ENCODE measurements around the gene EYA4. TPM values are rescaled to one million over a fixed set of nuclear protein-coding genes. Genes with fewer than 3 reads are reported as not detected.

Gene EYA4
- total RNA-seq, 2 experiments from 2014 or later, result not detected

DNA sequence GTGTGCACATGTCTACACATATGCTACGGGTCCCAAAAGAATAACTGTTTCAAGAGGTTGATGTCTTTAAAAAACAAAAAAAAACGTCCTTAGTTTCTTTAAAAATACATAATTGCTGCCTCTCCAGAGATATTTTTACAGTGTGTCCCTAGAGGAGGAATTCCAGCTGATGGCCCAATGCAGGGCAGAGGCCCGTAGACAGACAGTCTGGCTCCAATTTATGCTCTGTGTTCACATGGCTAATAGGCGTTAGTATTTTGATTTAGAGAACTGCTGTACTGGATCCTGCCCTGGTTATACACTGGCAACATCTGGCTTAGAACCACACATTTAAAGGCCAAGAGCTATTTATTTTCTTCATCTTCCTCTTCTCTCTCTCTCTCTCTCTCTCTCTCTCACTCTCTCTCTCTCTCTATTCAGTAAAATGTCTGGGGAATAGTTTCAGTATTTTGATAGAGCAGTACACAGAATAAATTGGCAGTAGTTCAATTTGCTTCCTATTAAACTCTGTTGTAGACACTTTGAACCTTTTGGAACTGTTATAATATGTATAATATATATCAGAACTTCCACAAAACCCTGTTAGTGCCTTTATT lies 260.6 kb downstream of the EYA4 start:
- ChIA-PET POLR2A (no interaction called here), CTCF (no interaction called here)
- no peaks in the 10 kb centered on the region for H3K36me3 Mint-ChIP-seq (ENCODE audit: low read depth)
- no peaks in the 10 kb centered on the region for H3K4me1 Mint-ChIP-seq (ENCODE audit: low read depth)
- no peaks in the 10 kb centered on the region for H3K9me3 Mint-ChIP-seq (ENCODE audit: insufficient read depth)
- no peaks in the 10 kb centered on the region for H3K27me3 Mint-ChIP-seq (ENCODE audit: low read depth)
- ATAC-seq (no peak), DNase-seq (no peak)
- no peak overlapping the region for H3K4me3 Mint-ChIP-seq
- no peak overlapping the region for H3K27ac Mint-ChIP-seq

DNA sequence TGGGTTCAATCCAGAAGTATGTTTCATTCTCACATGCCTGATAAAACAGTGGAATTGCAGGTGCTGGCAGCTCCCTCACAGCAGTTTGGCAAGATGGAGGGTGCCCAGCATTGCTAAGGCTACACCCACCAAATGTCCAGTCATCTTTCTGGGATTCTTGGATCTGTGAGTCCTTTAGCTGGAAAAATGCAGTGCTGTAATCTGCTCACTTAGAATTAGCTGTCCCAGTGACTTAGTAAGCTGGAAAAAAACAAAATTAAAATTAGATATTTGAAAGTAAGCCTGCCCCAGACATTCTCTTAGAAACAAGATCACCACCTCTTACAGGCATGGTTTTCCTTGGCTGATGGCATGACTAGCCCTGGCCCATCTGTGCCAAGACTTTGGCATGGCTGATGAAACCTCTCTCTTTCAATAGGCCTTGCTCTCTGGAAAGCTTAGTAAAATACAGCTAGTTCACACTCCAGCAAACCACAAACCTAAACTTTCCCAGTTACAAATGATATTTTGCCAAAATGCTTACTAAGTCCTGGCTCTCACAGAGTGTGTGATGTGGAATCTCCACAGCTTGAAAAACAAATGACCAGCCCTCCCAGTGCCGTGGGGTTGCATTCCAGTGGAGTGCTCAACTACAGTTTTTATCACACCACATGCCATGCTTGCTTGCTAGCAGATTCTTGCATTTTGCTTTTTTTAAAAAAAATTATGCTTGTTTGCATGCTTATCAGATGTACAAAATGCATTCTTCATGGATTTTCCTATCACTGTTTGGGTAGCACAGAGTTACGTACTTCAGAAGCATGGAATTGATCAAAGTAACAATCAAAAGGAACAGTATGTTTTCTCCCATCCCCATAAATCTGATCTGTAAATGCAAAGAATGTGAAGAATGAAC lies 261.5 kb downstream of the EYA4 start:
- ChIA-PET POLR2A (no interaction called here), CTCF (no interaction called here)
- Mint-ChIP-seq H3K4me1 (ENCODE audit: low read depth) (no peaks in the 10 kb centered on the region), H3K4me3 (no peak overlapping the region), H3K36me3 (ENCODE audit: low read depth) (no peaks in the 10 kb centered on the region), H3K27me3 (ENCODE audit: low read depth) (no peaks in the 10 kb centered on the region), H3K27ac (no peak overlapping the region), H3K9me3 (ENCODE audit: insufficient read depth) (no peaks in the 10 kb centered on the region)
- no peak for ATAC-seq
- no peak for DNase-seq

DNA sequence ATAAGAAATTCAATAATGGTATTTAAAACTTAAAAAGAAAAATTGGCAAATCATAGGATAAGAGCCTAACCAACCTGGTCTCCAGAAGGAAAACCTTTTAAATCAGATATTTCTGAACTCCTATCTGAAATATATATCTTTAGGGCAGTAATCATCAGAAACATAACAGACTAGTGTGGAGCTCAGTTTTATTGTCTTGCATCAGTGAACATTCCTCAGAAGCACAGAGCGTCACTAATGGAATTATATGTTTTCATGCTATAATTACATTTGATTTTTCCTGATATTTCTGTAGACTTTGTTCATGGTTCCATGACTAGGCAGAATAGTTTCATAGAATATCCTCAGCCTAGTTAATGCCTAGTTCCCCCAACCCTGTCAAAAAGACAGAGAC lies 262.2 kb downstream of the EYA4 start:
- Mint-ChIP-seq H3K4me1 (ENCODE audit: low read depth) (no peaks in the 10 kb centered on the region), H3K36me3 (ENCODE audit: low read depth) (no peaks in the 10 kb centered on the region), H3K9me3 (ENCODE audit: insufficient read depth) (no peaks in the 10 kb centered on the region), H3K27me3 (ENCODE audit: low read depth) (no peaks in the 10 kb centered on the region), H3K27ac (no peak overlapping the region), H3K4me3 (no peak overlapping the region)
- ChIA-PET CTCF (no interaction called here), POLR2A (no interaction called here)
- no peak for DNase-seq
- ATAC-seq, result no peak

DNA sequence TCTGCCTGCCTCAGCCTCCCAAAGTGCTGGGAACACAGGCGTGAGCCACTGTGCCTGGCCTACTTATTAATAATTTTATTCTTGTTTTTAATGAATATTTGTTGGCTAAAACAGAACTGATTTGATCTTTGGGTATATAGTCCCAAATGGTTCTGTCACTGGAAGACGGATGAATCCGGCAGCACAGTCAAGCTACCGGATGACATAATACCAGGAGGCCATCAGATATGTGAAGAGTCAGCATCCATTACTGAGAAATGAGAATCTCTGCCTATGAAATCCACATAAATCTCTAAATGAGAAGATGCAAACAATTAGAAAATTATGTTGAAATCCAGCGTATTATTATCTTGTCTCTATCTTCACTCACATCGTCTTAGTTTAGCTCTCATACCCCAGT lies 263.0 kb downstream of the EYA4 start:
- Mint-ChIP-seq H3K4me1 (ENCODE audit: low read depth) (no peaks in the 10 kb centered on the region), H3K27ac (no peak overlapping the region), H3K36me3 (ENCODE audit: low read depth) (no peaks in the 10 kb centered on the region), H3K9me3 (ENCODE audit: insufficient read depth) (no peaks in the 10 kb centered on the region), H3K27me3 (ENCODE audit: low read depth) (no peaks in the 10 kb centered on the region), H3K4me3 (no peak overlapping the region)
- DNase-seq (no peak), ATAC-seq (no peak)
- POLR2A ChIA-PET, result no interaction called here
- CTCF ChIA-PET, result no interaction called here

DNA sequence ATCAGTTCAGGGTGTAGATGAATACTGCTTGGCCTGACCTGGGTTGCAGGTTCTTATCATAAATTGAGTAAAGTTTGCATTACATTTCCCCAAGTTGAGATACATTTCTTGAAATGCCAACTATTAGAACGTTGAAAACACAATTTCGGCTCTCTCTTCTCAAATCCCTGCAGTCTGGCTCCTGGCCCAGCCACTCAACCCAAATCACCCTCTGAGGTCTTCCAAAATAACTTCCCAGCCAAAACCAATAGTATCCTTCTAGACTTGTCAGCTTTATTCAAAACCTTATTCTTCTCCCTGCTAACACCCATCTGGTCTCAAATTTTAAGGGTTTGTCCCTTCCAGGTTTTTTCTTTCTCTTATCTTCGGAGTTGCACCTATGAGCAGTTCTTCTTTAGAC lies 263.6 kb downstream of the EYA4 start:
- Mint-ChIP-seq H3K27me3 (ENCODE audit: low read depth) (peaks cover 2% of the 10 kb centered on the region), H3K4me3 (no peak overlapping the region)
- CTCF ChIA-PET, result no interaction called here

DNA sequence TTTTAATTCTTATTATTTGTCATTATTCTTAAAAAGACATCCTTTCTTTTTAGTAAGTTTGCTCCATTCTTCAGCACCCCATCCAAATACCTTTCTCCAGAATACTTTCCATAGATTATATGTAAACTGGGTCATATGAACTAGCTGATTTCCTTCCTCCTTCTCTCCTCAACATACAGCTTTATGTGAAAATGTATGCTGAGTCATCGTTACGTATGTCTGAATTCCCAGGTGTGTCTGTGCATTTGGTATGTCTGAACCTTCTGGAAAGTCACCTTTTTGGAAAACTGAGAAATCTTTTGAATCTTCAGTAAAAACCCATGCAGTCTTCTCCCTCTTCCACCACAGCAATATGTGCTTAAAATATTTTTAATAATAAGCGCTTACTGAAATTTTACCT lies 264.5 kb downstream of the EYA4 start:
- no peaks in the 10 kb centered on the region for H3K4me1 Mint-ChIP-seq (ENCODE audit: low read depth)

More for the DNA sequence above, 263.6 kb downstream of the EYA4 start:
- POLR2A ChIA-PET, result no interaction called here
- Mint-ChIP-seq H3K27ac (no peak overlapping the region), H3K9me3 (ENCODE audit: insufficient read depth) (no peaks in the 10 kb centered on the region), H3K36me3 (ENCODE audit: low read depth) (no peaks in the 10 kb centered on the region), H3K4me1 (ENCODE audit: low read depth) (no peaks in the 10 kb centered on the region)
- DNase-seq (no peak), ATAC-seq (no peak)

DNA sequence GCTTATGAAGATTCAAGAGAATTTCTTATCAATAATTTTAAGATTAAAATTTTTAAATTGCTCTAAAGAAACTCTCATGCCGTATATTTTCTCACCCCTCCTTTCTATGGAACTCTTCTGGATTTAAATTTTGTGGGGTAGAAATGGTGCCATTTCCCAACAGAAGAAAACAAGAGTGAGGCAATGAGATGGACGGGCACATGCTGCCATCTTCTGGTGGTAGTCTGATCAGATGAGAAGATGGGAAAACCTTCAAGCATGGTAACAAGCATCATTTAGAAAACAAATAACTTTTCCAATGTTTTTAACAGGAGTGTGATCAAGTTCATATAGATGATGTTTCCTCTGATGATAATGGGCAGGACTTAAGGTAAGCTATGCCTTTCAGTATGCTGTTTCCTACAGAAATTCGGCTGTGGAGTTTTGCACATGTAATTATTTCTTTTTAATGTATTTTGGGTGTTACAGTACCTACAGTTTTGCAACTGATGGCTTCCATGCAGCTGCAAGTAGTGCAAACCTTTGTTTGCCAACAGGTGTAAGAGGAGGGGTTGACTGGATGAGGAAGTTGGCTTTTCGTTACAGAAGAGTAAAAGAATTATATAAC lies 271.4 kb downstream of the EYA4 start:
- H3K9me3 Mint-ChIP-seq (ENCODE audit: insufficient read depth), result no peaks in the 10 kb centered on the region
- no peaks in the 10 kb centered on the region for H3K4me1 Mint-ChIP-seq (ENCODE audit: low read depth)
- H3K27me3 Mint-ChIP-seq (ENCODE audit: low read depth), result peaks cover 4% of the 10 kb centered on the region
- H3K36me3 Mint-ChIP-seq (ENCODE audit: low read depth), result no peaks in the 10 kb centered on the region
- H3K27ac Mint-ChIP-seq, result no peak overlapping the region
- DNase-seq (peak; percentile 38), ATAC-seq (no peak)
- ChIA-PET CTCF (no interaction called here), POLR2A (interaction anchor here (0.6 kb wide), 1 partner anchor 689 kb away, joined by 3 read pairs; no protein-coding TSS in a partner anchor)
- no peak overlapping the region for H3K4me3 Mint-ChIP-seq

More for the DNA sequence above, 264.5 kb downstream of the EYA4 start:
- peaks cover 2% of the 10 kb centered on the region for H3K27me3 Mint-ChIP-seq (ENCODE audit: low read depth)
- CTCF ChIA-PET, result no interaction called here
- H3K27ac Mint-ChIP-seq, result no peak overlapping the region
- no peaks in the 10 kb centered on the region for H3K9me3 Mint-ChIP-seq (ENCODE audit: insufficient read depth)
- no peak overlapping the region for H3K4me3 Mint-ChIP-seq
- POLR2A ChIA-PET, result no interaction called here
- no peak for ATAC-seq
- no peaks in the 10 kb centered on the region for H3K36me3 Mint-ChIP-seq (ENCODE audit: low read depth)
- no peak for DNase-seq

DNA sequence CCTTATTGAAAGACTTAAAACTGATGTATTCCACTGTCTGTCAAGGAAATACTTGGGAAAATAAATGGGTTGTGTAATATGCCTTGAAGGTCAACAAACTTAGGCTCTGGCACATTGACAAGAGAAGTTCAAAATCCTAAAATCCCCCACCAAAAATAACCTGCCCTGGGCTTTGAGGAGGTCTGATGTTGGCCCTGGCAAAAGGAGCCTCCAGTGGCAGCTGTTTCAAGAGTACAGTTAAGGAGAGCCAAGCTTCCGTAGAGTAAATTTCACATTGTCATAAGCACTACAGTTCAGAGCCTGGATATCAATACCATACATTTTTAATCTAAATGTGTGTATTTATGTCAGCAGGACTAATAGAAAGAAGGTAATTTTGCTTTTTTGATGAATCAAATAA lies 282.7 kb downstream of the EYA4 start:
- no peak for DNase-seq
- ATAC-seq, result no peak
- CTCF ChIA-PET, result no interaction called here
- no peaks in the 10 kb centered on the region for H3K4me1 Mint-ChIP-seq (ENCODE audit: low read depth)
- no peak overlapping the region for H3K4me3 Mint-ChIP-seq
- no peak overlapping the region for H3K27ac Mint-ChIP-seq
- H3K27me3 Mint-ChIP-seq (ENCODE audit: low read depth), result peaks cover 3% of the 10 kb centered on the region
- no peaks in the 10 kb centered on the region for H3K36me3 Mint-ChIP-seq (ENCODE audit: low read depth)
- POLR2A ChIA-PET, result no interaction called here
- H3K9me3 Mint-ChIP-seq (ENCODE audit: insufficient read depth), result no peaks in the 10 kb centered on the region

DNA sequence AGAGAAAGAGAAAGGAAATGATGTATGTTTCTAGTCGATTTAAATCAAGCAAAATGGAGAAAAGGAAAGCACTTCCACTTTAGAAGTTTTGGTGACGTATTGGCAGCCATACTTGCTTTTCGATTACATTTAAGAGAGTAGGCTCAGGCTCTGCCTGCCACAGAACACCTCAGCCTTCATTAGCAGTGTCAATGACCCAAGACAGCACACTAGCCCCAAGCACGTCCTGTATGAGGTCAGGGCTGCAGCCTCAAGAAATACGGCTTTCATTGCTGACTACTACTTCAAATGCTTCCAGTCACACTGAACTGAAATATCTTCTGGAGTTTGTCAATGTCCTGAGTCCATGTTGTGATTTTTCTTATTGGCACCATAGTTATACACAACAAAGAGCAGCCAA lies 285.3 kb downstream of the EYA4 start:
- Mint-ChIP-seq H3K27ac (no peak overlapping the region), H3K9me3 (ENCODE audit: insufficient read depth) (no peaks in the 10 kb centered on the region), H3K4me3 (no peak overlapping the region), H3K27me3 (ENCODE audit: low read depth) (peaks cover 3% of the 10 kb centered on the region), H3K4me1 (ENCODE audit: low read depth) (no peaks in the 10 kb centered on the region), H3K36me3 (ENCODE audit: low read depth) (no peaks in the 10 kb centered on the region)
- ChIA-PET POLR2A (no interaction called here), CTCF (no interaction called here)
- ATAC-seq (no peak), DNase-seq (no peak)

DNA sequence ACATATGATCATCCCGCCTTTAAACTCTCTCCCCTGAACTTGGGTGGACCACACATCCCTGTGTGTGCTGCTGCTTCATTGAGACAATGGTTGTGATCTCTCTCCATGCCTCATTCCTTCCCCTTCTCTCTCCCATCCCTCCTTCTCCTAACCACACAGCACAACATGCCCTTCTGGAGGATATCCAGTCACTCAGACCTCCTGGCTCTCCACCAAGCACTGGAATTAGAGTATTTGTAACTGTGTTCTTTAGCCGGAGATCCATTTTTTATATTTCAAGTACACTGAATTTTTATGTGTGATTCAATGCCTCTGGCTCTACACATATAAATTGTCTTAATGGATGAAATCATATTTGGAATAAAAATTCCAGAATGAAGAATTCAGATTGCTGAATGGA lies 287.4 kb downstream of the EYA4 start:
- Mint-ChIP-seq H3K27me3 (ENCODE audit: low read depth) (peaks cover 5% of the 10 kb centered on the region), H3K36me3 (ENCODE audit: low read depth) (no peaks in the 10 kb centered on the region), H3K9me3 (ENCODE audit: insufficient read depth) (no peaks in the 10 kb centered on the region), H3K4me3 (no peak overlapping the region), H3K27ac (no peak overlapping the region), H3K4me1 (ENCODE audit: low read depth) (no peaks in the 10 kb centered on the region)
- CTCF ChIA-PET, result no interaction called here
- no peak for ATAC-seq
- POLR2A ChIA-PET, result no interaction called here
- no peak for DNase-seq

DNA sequence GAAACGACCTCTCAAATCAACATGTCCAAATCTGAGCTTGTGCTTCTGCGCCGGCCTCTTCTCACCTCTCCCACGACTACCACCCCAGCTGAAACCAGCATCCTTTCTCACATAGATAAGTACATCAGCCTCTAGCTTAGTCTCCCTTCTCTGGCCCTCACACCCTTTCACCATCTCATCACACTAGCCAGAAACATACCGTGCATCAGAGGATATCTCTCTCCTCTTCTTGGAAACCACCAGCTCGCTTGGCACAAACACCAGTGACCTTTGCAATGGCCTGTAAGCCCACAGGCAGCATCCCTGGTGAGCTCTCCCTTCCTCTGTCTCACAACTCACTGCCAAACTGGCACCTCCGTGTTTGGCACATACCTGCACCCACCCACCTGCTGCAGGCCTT lies 291.8 kb downstream of the EYA4 start:
- POLR2A ChIA-PET, result no interaction called here

DNA sequence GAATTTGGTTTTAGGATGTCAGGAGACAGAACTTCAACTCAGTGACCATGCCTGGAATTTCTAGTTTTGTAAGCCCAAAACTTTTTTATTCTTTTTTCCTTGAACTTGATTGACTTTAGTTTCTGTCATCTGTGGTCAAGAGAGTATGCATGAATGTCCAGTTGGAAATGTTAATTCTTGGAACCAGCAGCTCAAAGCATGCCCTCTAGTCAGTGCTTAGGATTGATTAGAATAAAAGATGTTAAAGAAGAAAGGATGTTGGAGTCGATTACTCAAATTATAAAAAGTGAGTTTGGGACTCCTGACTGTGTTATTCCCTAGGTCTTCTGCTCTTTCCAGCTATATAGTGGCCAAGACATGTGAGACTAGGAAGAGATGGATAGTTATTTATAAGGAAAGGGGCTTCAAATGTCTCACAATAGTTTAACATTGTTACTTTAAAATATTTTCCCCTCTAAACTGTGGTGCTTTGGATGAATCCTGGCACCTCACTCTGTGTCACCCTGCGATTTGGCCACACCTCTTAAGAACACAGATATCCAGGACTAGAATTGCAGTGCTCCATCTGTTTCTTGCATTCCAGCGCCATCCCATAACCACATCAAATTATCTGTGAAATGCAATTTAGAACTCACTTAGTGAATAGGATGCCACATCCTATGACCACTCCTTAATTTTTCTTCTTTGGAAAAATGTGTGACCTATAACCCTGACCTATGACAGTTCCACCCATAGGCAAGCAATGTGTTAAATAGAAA lies 298.5 kb downstream of the EYA4 start:
- DNase-seq (no peak), ATAC-seq (no peak)
- Mint-ChIP-seq H3K27ac (no peak overlapping the region), H3K9me3 (ENCODE audit: insufficient read depth) (no peaks in the 10 kb centered on the region), H3K4me1 (ENCODE audit: low read depth) (no peaks in the 10 kb centered on the region), H3K27me3 (ENCODE audit: low read depth) (no peaks in the 10 kb centered on the region), H3K4me3 (no peak overlapping the region), H3K36me3 (ENCODE audit: low read depth) (no peaks in the 10 kb centered on the region)
- POLR2A ChIA-PET, result no interaction called here
- CTCF ChIA-PET, result no interaction called here

More for the DNA sequence above, 291.8 kb downstream of the EYA4 start:
- Mint-ChIP-seq H3K4me3 (no peak overlapping the region), H3K27me3 (ENCODE audit: low read depth) (peaks cover 2% of the 10 kb centered on the region), H3K9me3 (ENCODE audit: insufficient read depth) (no peaks in the 10 kb centered on the region), H3K27ac (no peak overlapping the region), H3K4me1 (ENCODE audit: low read depth) (no peaks in the 10 kb centered on the region), H3K36me3 (ENCODE audit: low read depth) (no peaks in the 10 kb centered on the region)
- CTCF ChIA-PET, result no interaction called here
- no peak for ATAC-seq
- DNase-seq, result no peak

Measured in activated CD8-positive, alpha-beta T cell treated with anti-CD3 and anti-CD28 coated beads, Interleukin-2, amount 10 ng/mL, durations not matched to agents 7 days and 5 days (primary cell).